Gastroesophageal sphincter (tissue), 4 donors: ENCODE data around the gene SPRY4. TPM values are rescaled to one million over a fixed set of nuclear protein-coding genes. Genes with fewer than 3 reads are reported as not detected.

Source experiments
- ATAC-seq: fragments of 150-250 bp; one replicate; pipeline ENCODE4 v1.9.1; 2016; ENCODE audit warnings: mild to moderate bottlenecking, moderate library complexity
- H3K27ac ChIP-seq, 4 donors: fragments of 200-600 bp; sonication (generic) in 3 of 4; 1 replicate in 3 of 4; 2 replicates in 1 of 4; pipeline ENCODE4 v1.5.1; 2016 to 2019
- H3K27me3 ChIP-seq: fragments of 200-600 bp; sonication (generic); one replicate; pipeline ENCODE4 v1.5.1; 2019
- H3K36me3 ChIP-seq, 2 donors: fragments of 200-600 bp; sonication (generic); one replicate each; pipeline ENCODE4 v1.5.1; 2019; ENCODE audit warnings: control low read depth in 1 of 2
- H3K4me1 ChIP-seq, 3 donors: fragments of 200-600 bp; sonication (generic); 1 replicate in 2 of 3; 2 replicates in 1 of 3; pipeline ENCODE4 v1.5.1; 2016 to 2019; ENCODE audit warnings: control low read depth in 2 of 3
- H3K4me3 ChIP-seq, 2 donors: fragments of 200-600 bp; sonication (generic); one replicate each; pipeline ENCODE4 v1.5.1; 2019; ENCODE audit warnings: mild to moderate bottlenecking in 1 of 2, moderate library complexity in 1 of 2
- H3K9me3 ChIP-seq, 3 donors: fragments of 200-600 bp; sonication (generic); one replicate each; pipeline ENCODE4 v1.5.1; 2017 to 2019; ENCODE audit warnings: control low read depth in 2 of 3
- CTCF ChIP-seq, 4 experiments: fragments of 200-600 bp in 2 of 4; fragments of 450-650 bp in 2 of 4; sonication (generic) in 1 of 4; IDR thresholded peaks; one replicate each; pipeline ENCODE4 v1.5.1; 2017 to 2019; ENCODE audit warnings: antibody characterized with exemption in 4 of 4, mild to moderate bottlenecking in 2 of 4, moderate library complexity in 2 of 4
- EP300 ChIP-seq: sonication (generic); formaldehyde crosslinking; IDR thresholded peaks from one replicate; pipeline ENCODE4 v1.6.1; 2017; ENCODE audit warnings: antibody characterized with exemption, mild to moderate bottlenecking
- POLR2A ChIP-seq, 2 donors: fragments of 450-650 bp; IDR thresholded peaks; one replicate each; pipeline ENCODE4 v1.6.1; 2017; ENCODE audit warnings: antibody characterized with exemption in 2 of 2, mild to moderate bottlenecking in 2 of 2, moderate library complexity in 1 of 2
- POLR2AphosphoS5 ChIP-seq: sonication (generic); formaldehyde crosslinking; IDR thresholded peaks from one replicate; pipeline ENCODE4 v1.6.1; 2017; ENCODE audit warnings: antibody characterized with exemption
- WGBS, 2 donors: methylation state at CpG; one replicate each; pipeline ENCODE4 v1.1.5; 2018; ENCODE audit warnings: low coverage in 1 of 2; 5-methylcytosine and 5-hydroxymethylcytosine counted together
- small RNA-seq, 4 donors: library from RNA; depleted of rRNA; stranded (forward); fragments of <200 nt; gene quantifications; one replicate each; pipeline ENCODE3, GENCODE V24; 2016
- total RNA-seq, 4 donors: library from RNA; depleted of rRNA; stranded (reverse); fragments of >200 nt; gene quantifications; one replicate each; pipeline ENCODE4 v1.1.0, GENCODE V29; 2016

Gene SPRY4
- total RNA-seq, 4 donors from 2014 or later: 9.2 to 18.1 (median 12.7) TPM

GRCh38 chr5:142263346-142263745 is 61.5 kb downstream of the SPRY4 start:
- 81 to 87% methylated on average over 2 to 3 of the region's 3 CpGs for WGBS, 2 donors
- Histone ChIP-seq H3K36me3 (no peaks in the 10 kb centered on the region), H3K4me1 (no peaks in the 10 kb centered on the region), H3K4me3 (no peak overlapping the region), H3K27ac (no peak overlapping the region), H3K27me3 (no peaks in the 10 kb centered on the region), H3K9me3 (no peaks in the 10 kb centered on the region)
- TF ChIP-seq POLR2AphosphoS5 (no peak), POLR2A (IDR thresholded peaks at IDR 0.05) (no peak), CTCF (IDR thresholded peaks at IDR 0.05) (no peak), EP300 (no peak)
- ATAC-seq: no peak

- no peak overlapping the region for H3K4me3 ChIP-seq
- H3K27ac ChIP-seq: no peak overlapping the region
- no peaks in the 10 kb centered on the region for H3K4me1 ChIP-seq
- H3K36me3 ChIP-seq: no peaks in the 10 kb centered on the region
- no peaks in the 10 kb centered on the region for H3K27me3 ChIP-seq
- no peak for ATAC-seq
- WGBS, 2 donors: 89 to 100% methylated on average over 1 to 6 of the region's 6 CpGs
- no peaks in the 10 kb centered on the region for H3K9me3 ChIP-seq
- no peak for TF ChIP-seq POLR2A (IDR thresholded peaks at IDR 0.05)
- TF ChIP-seq POLR2AphosphoS5: no peak
- TF ChIP-seq CTCF (IDR thresholded peaks at IDR 0.05): no peak
Measured at GRCh38 chr5:142262683-142263082, 62.1 kb downstream of the SPRY4 start.

Small RNAs within 50 kb of the gene (small RNA-seq; reads per million reads assigned to genes)
- gene RF02038 (0 reads per million in 4 donors), gene RF02039 (0 reads per million in 4 donors)

Other genes starting within 250 kb of the SPRY4 start
- gene NDFIP1, start 216.2 kb downstream of the SPRY4 start, total RNA-seq: 10 to 100 TPM; 62.4 to 86.7 (median 81.6) TPM